Liver (tissue), 3 donors: Measurements from ENCODE around the gene DDA1.

Source experiments
- ATF3 ChIP-seq: IDR thresholded peaks from 2 replicates; pipeline ENCODE4 v1.6.1; 2016; ENCODE audit warnings: antibody characterized with exemption
- CTCF ChIP-seq: fragments of 150-350 bp; IDR thresholded peaks from 2 replicates; pipeline ENCODE4 v1.5.1; 2017; ENCODE audit warnings: improper control_type of control experiment, low read depth, low read length; ENCODE audit not compliant: missing input control
- EGR1 ChIP-seq, 2 donors: IDR thresholded peaks; 2 replicates each; pipeline ENCODE4 v1.6.1; 2016 to 2018; ENCODE audit warnings: antibody characterized with exemption in 2 of 2, low read depth in 2 of 2
- FOXA1 ChIP-seq: IDR thresholded peaks from 2 replicates; pipeline ENCODE4 v1.6.1; 2016; ENCODE audit warnings: antibody characterized with exemption
- GABPA ChIP-seq, 2 donors: IDR thresholded peaks in 1 of 2; conservative IDR thresholded peaks in 1 of 2; 2 replicates each; pipeline ENCODE4 v1.6.1; 2016; ENCODE audit warnings: antibody characterized with exemption in 2 of 2, mild to moderate bottlenecking in 1 of 2, moderate library complexity in 1 of 2
- JUND ChIP-seq, 2 donors: IDR thresholded peaks; 2 replicates each; pipeline ENCODE4 v1.6.1; 2016; ENCODE audit warnings: antibody characterized with exemption in 2 of 2
- MAX ChIP-seq: IDR thresholded peaks from 2 replicates; pipeline ENCODE4 v1.6.1; 2016; ENCODE audit warnings: antibody characterized with exemption
- NR2F2 ChIP-seq: IDR thresholded peaks from 2 replicates; pipeline ENCODE4 v1.6.1; 2016; ENCODE audit warnings: antibody characterized with exemption
- RAD21 ChIP-seq, 2 donors: IDR thresholded peaks; 2 replicates each; pipeline ENCODE4 v1.6.1; 2016; ENCODE audit warnings: antibody characterized with exemption in 2 of 2, mild to moderate bottlenecking in 2 of 2
- REST ChIP-seq: IDR thresholded peaks from 2 replicates; pipeline ENCODE4 v1.6.1; 2016; ENCODE audit warnings: antibody characterized with exemption, mild to moderate bottlenecking
- RXRA ChIP-seq, 2 donors: IDR thresholded peaks; 2 replicates each; pipeline ENCODE4 v1.6.1; 2017 to 2018; ENCODE audit warnings: antibody characterized with exemption in 2 of 2, mild to moderate bottlenecking in 1 of 2
- SP1 ChIP-seq: IDR thresholded peaks from 2 replicates; pipeline ENCODE4 v1.6.1; 2018; ENCODE audit warnings: antibody characterized with exemption, mild to moderate bottlenecking
- TAF1 ChIP-seq: conservative IDR thresholded peaks from 2 replicates; pipeline ENCODE4 v1.6.1; 2016; ENCODE audit warnings: antibody characterized with exemption, mild to moderate bottlenecking
- YY1 ChIP-seq: IDR thresholded peaks from 2 replicates; pipeline ENCODE4 v1.6.1; 2016; ENCODE audit warnings: antibody characterized with exemption, mild to moderate bottlenecking
- donor health status: healthy.
- donor health status: healthy.

GRCh38 chr19:17262557-17262956 is 46.8 kb upstream of the DDA1 start:
- TF ChIP-seq CTCF (no peak), YY1 (no peak), GABPA (IDR thresholded peaks at IDR 0.05 in 1 of 2, conservative IDR thresholded peaks at IDR 0.05 in 1 of 2) (no peak), NR2F2 (no peak), RXRA (IDR thresholded peaks at IDR 0.05) (no peak), TAF1 (no peak), MAX (no peak), ATF3 (no peak), SP1 (no peak), FOXA1 (no peak), EGR1 (IDR thresholded peaks at IDR 0.05; ENCODE audit: low read depth in 2 of 2) (no peak), REST (no peak), JUND (IDR thresholded peaks at IDR 0.05) (no peak), RAD21 (IDR thresholded peaks at IDR 0.05) (no peak)
